Activated CD4-positive, alpha-beta T cell treated with anti-CD3 and anti-CD28 coated beads, Interleukin-2, amount 50 U/mL, for 24 hours (primary cell): Measurements from ENCODE around the gene FRK.
"Not testable (repeated sequence)": the region's sequence is repeated elsewhere in the genome, so short reads cannot be mapped to it uniquely, and the experiment has no call there.

Experiments used
- DNase-seq, 2 donors: peaks; one replicate each; pipeline ENCODE4 v3.0.0-alpha.2; 2020; ENCODE audit warnings: low read depth in 1 of 2, low spot score in 1 of 2

Gene FRK

GRCh38 chr6:116060572-116061283, at the start of gene FRK:
Gene FRK, minus strand, starts transcription at chr6:116060891. Its CDS starts 580 bp downstream, at chr6:116060311.
- no peak for DNase-seq

GRCh38 chr6:116108836-116109235, 48.1 kb upstream of the FRK start:
- no peak for DNase-seq

- no peak for DNase-seq
Observed at GRCh38 chr6:116106146-116106545, 45.5 kb upstream of the FRK start.

- DNase-seq = no peak
Observed at GRCh38 chr6:116105247-116105646, 44.6 kb upstream of the FRK start.

- no peak for DNase-seq
Observed at GRCh38 chr6:116104636-116105035, 43.9 kb upstream of the FRK start.

- no peak for DNase-seq
Observed at GRCh38 chr6:116102873-116103272, 42.2 kb upstream of the FRK start.

- no peak for DNase-seq
Observed at GRCh38 chr6:116101790-116102189, 41.1 kb upstream of the FRK start.

- no peak for DNase-seq
Observed at GRCh38 chr6:116101302-116101718, 40.6 kb upstream of the FRK start.

GRCh38 chr6:116100419-116101301, 40.0 kb upstream of the FRK start, which contains the start of gene NT5DC1:
Gene NT5DC1, plus strand, starts transcription at chr6:116100853. Its CDS starts 78 bp downstream, at chr6:116100931.
- peak; percentile 70 to 74 for DNase-seq

- DNase-seq = no peak
Observed at GRCh38 chr6:116099036-116099435, 38.3 kb upstream of the FRK start.

- DNase-seq = no peak
Observed at GRCh38 chr6:116096979-116097816, 36.5 kb upstream of the FRK start.

GRCh38 chr6:116096048-116096759, 35.5 kb upstream of the FRK start:
- not testable (repeated sequence) for DNase-seq

- no peak for DNase-seq
Observed at GRCh38 chr6:116094041-116094440, 33.4 kb upstream of the FRK start.

GRCh38 chr6:116090251-116090650, 29.6 kb upstream of the FRK start:
- DNase-seq = no peak

- no peak for DNase-seq
Observed at GRCh38 chr6:116088946-116089345, 28.3 kb upstream of the FRK start.

GRCh38 chr6:116087437-116088027, 26.8 kb upstream of the FRK start:
- DNase-seq = no peak

GRCh38 chr6:116084284-116084683, 23.6 kb upstream of the FRK start:
- no peak for DNase-seq

GRCh38 chr6:116083052-116083451, 22.4 kb upstream of the FRK start:
- no peak for DNase-seq

GRCh38 chr6:116078945-116079344, 18.3 kb upstream of the FRK start:
- DNase-seq = no peak

- no peak for DNase-seq
Observed at GRCh38 chr6:116078522-116078921, 17.8 kb upstream of the FRK start.
